WTC11 (cell line): ENCODE results near the gene TRIM5. TPM values are rescaled to one million over a fixed set of nuclear protein-coding genes. Genes with fewer than 3 reads are reported as not detected.

ENCODE experiments used
- ATAC-seq: fragments of 200-7000 bp; cut with Tn5 transposase; 2 replicates; pipeline ENCODE4 v1.10.0; 2021; ENCODE audit warnings: mild to moderate bottlenecking, moderate library complexity
- CTCF ChIA-PET: fragments of 300-600 bp; sonication (Branson Sonifier 250); formaldehyde crosslinking; loops from one replicate; lab custom pipeline; 2021; ENCODE audit warnings: antibody characterized with exemption; lab: Charles Lee
- POLR2A ChIA-PET: fragments of 350-600 bp; sonication (Branson Sonifier 250); formaldehyde crosslinking; loops from one replicate; lab custom pipeline; 2021; ENCODE audit warnings: antibody characterized with exemption; lab: Charles Lee
- DNase-seq: peaks from one replicate; pipeline ENCODE4 v3.0.0; 2021; ENCODE audit warnings: low spot score
- H3K27ac Mint-ChIP-seq: 2 replicates; pipeline ENCODE4 v1.8.0; 2021; ENCODE audit warnings: mixed read lengths
- H3K27me3 Mint-ChIP-seq: 2 replicates; pipeline ENCODE4 v1.8.0; 2021; ENCODE audit warnings: low read depth, mild to moderate bottlenecking, moderate library complexity, mixed read lengths
- H3K36me3 Mint-ChIP-seq: 2 replicates; pipeline ENCODE4 v1.8.0; 2021; ENCODE audit warnings: mixed read lengths
- H3K4me1 Mint-ChIP-seq: 2 replicates; pipeline ENCODE4 v1.8.0; 2022; ENCODE audit warnings: mixed read lengths
- H3K4me3 Mint-ChIP-seq: 2 replicates; pipeline ENCODE4 v1.8.0; 2021; ENCODE audit warnings: mild to moderate bottlenecking, moderate library complexity, mixed read lengths
- H3K9me3 Mint-ChIP-seq: 2 replicates; pipeline ENCODE4 v1.8.0; 2021; ENCODE audit warnings: mixed read lengths
- ARID4B ChIP-seq: sonication (generic); formaldehyde crosslinking; IDR thresholded peaks from 2 replicates; pipeline ENCODE4 v1.8.0; 2023; ENCODE audit warnings: missing genetic modification reagents, mild to moderate bottlenecking, borderline replicate concordance
- CREB1 ChIP-seq: sonication (generic); formaldehyde crosslinking; IDR thresholded peaks from 2 replicates; pipeline ENCODE4 v1.8.0; 2023; ENCODE audit warnings: mild to moderate bottlenecking, missing genetic modification reagents
- CREM ChIP-seq: sonication (generic); formaldehyde crosslinking; IDR thresholded peaks from 2 replicates; pipeline ENCODE4 v1.8.1; 2022; ENCODE audit warnings: mild to moderate bottlenecking, missing genetic modification reagents, moderate library complexity
- EMX1 ChIP-seq: fragments of 250-450 bp; sonication (Bioruptor Pico); IDR thresholded peaks from 2 replicates; pipeline ENCODE4 v1.8.0; 2021; ENCODE audit warnings: mild to moderate bottlenecking
- FOXJ3 ChIP-seq: sonication (generic); formaldehyde crosslinking; IDR thresholded peaks from 2 replicates; pipeline ENCODE4 v1.9.0; 2021; ENCODE audit warnings: missing genetic modification reagents, mild to moderate bottlenecking, borderline replicate concordance
- FOXP1 ChIP-seq: sonication (generic); formaldehyde crosslinking; IDR thresholded peaks from 2 replicates; pipeline ENCODE4 v1.8.0; 2022; ENCODE audit warnings: missing genetic modification reagents, mild to moderate bottlenecking, moderate library complexity, borderline replicate concordance
- NFE2L1 ChIP-seq: sonication (generic); formaldehyde crosslinking; IDR thresholded peaks from 2 replicates; pipeline ENCODE4 v1.8.1; 2023; ENCODE audit warnings: missing genetic modification reagents
- PRRX2 ChIP-seq: fragments of 250-450 bp; sonication (Bioruptor Pico); IDR thresholded peaks from 2 replicates; pipeline ENCODE4 v1.8.0; 2021; ENCODE audit warnings: mild to moderate bottlenecking
- RORB ChIP-seq: fragments of 250-450 bp; sonication (Bioruptor Pico); IDR thresholded peaks from 2 replicates; pipeline ENCODE4 v1.9.0; 2021; ENCODE audit warnings: mild to moderate bottlenecking
- SMAD3 ChIP-seq: sonication (generic); formaldehyde crosslinking; IDR thresholded peaks from 2 replicates; pipeline ENCODE4 v1.8.0; 2022; ENCODE audit warnings: missing genetic modification reagents, mild to moderate bottlenecking, borderline replicate concordance
- SP1 ChIP-seq: sonication (generic); formaldehyde crosslinking; conservative IDR thresholded peaks from 2 replicates; pipeline ENCODE4 v1.8.1; 2022; ENCODE audit warnings: missing genetic modification reagents
- STAT6 ChIP-seq: sonication (generic); formaldehyde crosslinking; conservative IDR thresholded peaks from 2 replicates; pipeline ENCODE4 v1.8.1; 2023; ENCODE audit warnings: mild to moderate bottlenecking, low read depth, missing genetic modification reagents, moderate library complexity
- TP53 ChIP-seq: sonication (generic); formaldehyde crosslinking; IDR thresholded peaks from 2 replicates; pipeline ENCODE4 v1.8.1; 2023; ENCODE audit warnings: mild to moderate bottlenecking, missing genetic modification reagents
- ZNF121 ChIP-seq: sonication (generic); formaldehyde crosslinking; IDR thresholded peaks from 2 replicates; pipeline ENCODE4 v1.8.0; 2023; ENCODE audit warnings: missing genetic modification reagents
- ZNF138 ChIP-seq: sonication (generic); formaldehyde crosslinking; conservative IDR thresholded peaks from 2 replicates; pipeline ENCODE4 v1.8.1; 2022; ENCODE audit warnings: mild to moderate bottlenecking, moderate library complexity, missing genetic modification reagents
- ZNF416 ChIP-seq: fragments of 250-450 bp; sonication (Bioruptor Pico); IDR thresholded peaks from 2 replicates; pipeline ENCODE4 v1.9.0; 2021; ENCODE audit warnings: mild to moderate bottlenecking, inconsistent platforms
- ZNF423 ChIP-seq: fragments of 250-450 bp; sonication (Bioruptor Pico); IDR thresholded peaks from 2 replicates; pipeline ENCODE4 v2.1.2; 2022; ENCODE audit warnings: mild to moderate bottlenecking, moderate library complexity
- ZNF425 ChIP-seq: fragments of 250-450 bp; sonication (Bioruptor Pico); conservative IDR thresholded peaks from 2 replicates; pipeline ENCODE4 v1.9.0; 2021; ENCODE audit warnings: mild to moderate bottlenecking
- total RNA-seq: library from RNA; stranded (reverse); gene quantifications from 3 replicates; pipeline ENCODE4 v1.2.3, GENCODE V29; 2021
- TF ChIP-seq, protein P1 (sequence below): sonication (generic); formaldehyde crosslinking; IDR thresholded peaks from 2 replicates; pipeline ENCODE4 v1.8.0; 2022; ENCODE audit warnings: mild to moderate bottlenecking, missing genetic modification reagents
- TF ChIP-seq, protein P2 (sequence below): sonication (generic); formaldehyde crosslinking; IDR thresholded peaks from 2 replicates; pipeline ENCODE4 v1.8.1; 2022; ENCODE audit warnings: mild to moderate bottlenecking, missing genetic modification reagents, moderate library complexity, borderline replicate concordance
- TF ChIP-seq, protein P3 (sequence below): sonication (generic); formaldehyde crosslinking; IDR thresholded peaks from 2 replicates; pipeline ENCODE4 v1.8.1; 2022; ENCODE audit warnings: missing genetic modification reagents, borderline replicate concordance
- TF ChIP-seq, protein P4 (sequence below): sonication (generic); formaldehyde crosslinking; IDR thresholded peaks from 2 replicates; pipeline ENCODE4 v1.8.0; 2023; ENCODE audit warnings: mild to moderate bottlenecking, missing genetic modification reagents

TRIM5 gene
- total RNA-seq, 1 experiment from 2014 or later = 31.8 TPM

- peaks cover 52% of the 10 kb centered on the region for H3K4me1 Mint-ChIP-seq
- TF ChIP-seq STAT6 (CRISPR knock-in tag) (no peak), SP1 (CRISPR knock-in tag) (no peak), ZNF138 (CRISPR knock-in tag) (no peak), EMX1 (CRISPR knock-in tag) (no peak), ZNF423 (CRISPR knock-in tag) (no peak), TP53 (CRISPR knock-in tag) (no peak), ZNF121 (no peak), ZNF425 (CRISPR knock-in tag) (no peak), ARID4B (no peak), FOXJ3 (CRISPR knock-in tag) (no peak), CREM (CRISPR knock-in tag) (no peak), SMAD3 (no peak), ZNF416 (no peak), FOXP1 (no peak)
- TF ChIP-seq, protein P1, sequence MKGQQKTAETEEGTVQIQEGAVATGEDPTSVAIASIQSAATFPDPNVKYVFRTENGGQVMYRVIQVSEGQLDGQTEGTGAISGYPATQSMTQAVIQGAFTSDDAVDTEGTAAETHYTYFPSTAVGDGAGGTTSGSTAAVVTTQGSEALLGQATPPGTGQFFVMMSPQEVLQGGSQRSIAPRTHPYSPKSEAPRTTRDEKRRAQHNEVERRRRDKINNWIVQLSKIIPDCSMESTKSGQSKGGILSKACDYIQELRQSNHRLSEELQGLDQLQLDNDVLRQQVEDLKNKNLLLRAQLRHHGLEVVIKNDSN = no peak
- H3K9me3 Mint-ChIP-seq = peaks cover 10% of the 10 kb centered on the region
- CTCF ChIA-PET = no interaction called here
- peaks cover 14% of the 10 kb centered on the region for H3K36me3 Mint-ChIP-seq
- peak overlapping the region; percentile 75 for H3K4me3 Mint-ChIP-seq
- ATAC-seq = no peak
- H3K27ac Mint-ChIP-seq = peak overlapping the region; percentile 99
- POLR2A ChIA-PET = no interaction called here
- DNase-seq = no peak
- H3K27me3 Mint-ChIP-seq = no peaks in the 10 kb centered on the region
These were observed 5.9 kb upstream of the TRIM5 start for GRCh38 chr11:5690736-5691135.

DNA sequence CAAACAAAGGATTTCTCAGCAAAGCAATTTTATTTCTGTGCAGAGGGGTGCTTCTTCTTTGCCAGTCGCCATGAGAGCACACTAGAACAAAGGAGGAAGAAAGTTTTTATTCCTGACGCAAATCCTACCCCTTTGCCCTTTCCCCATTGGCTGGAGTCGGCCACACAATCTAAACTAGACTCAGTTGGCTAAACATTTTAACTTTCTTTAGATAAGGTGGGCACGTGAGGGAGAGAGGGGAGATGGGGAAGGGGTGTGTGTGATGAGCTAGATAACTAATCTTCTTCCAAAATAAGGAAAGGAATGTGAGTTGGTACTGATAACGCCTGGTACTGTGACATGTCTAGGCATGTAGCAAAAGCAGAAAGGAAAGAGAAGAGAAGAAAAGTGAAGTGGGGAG, 5.3 kb upstream of the TRIM5 start:
- peaks cover 11% of the 10 kb centered on the region for H3K36me3 Mint-ChIP-seq
- H3K4me3 Mint-ChIP-seq = peak overlapping the region; percentile 75
- ChIA-PET CTCF (interaction anchor here (1.3 to 1.5 kb wide), 3 partner anchors 90 to 214 kb away, joined by 3 to 4 read pairs (median 3); no protein-coding TSS in a partner anchor), POLR2A (no interaction called here)
- no peaks in the 10 kb centered on the region for H3K27me3 Mint-ChIP-seq
- peaks cover 10% of the 10 kb centered on the region for H3K9me3 Mint-ChIP-seq
- DNase-seq = no peak
- ATAC-seq = no peak
- no peak for TF ChIP-seq NFE2L1 (CRISPR knock-in tag)
- TF ChIP-seq, protein P2, sequence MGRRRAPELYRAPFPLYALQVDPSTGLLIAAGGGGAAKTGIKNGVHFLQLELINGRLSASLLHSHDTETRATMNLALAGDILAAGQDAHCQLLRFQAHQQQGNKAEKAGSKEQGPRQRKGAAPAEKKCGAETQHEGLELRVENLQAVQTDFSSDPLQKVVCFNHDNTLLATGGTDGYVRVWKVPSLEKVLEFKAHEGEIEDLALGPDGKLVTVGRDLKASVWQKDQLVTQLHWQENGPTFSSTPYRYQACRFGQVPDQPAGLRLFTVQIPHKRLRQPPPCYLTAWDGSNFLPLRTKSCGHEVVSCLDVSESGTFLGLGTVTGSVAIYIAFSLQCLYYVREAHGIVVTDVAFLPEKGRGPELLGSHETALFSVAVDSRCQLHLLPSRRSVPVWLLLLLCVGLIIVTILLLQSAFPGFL (CRISPR knock-in tag) = no peak
- TF ChIP-seq SMAD3 = no peak
- TF ChIP-seq ZNF416 = no peak
- no peak for TF ChIP-seq CREB1 (CRISPR knock-in tag)
- no peak for TF ChIP-seq PRRX2
- TF ChIP-seq, protein P3, sequence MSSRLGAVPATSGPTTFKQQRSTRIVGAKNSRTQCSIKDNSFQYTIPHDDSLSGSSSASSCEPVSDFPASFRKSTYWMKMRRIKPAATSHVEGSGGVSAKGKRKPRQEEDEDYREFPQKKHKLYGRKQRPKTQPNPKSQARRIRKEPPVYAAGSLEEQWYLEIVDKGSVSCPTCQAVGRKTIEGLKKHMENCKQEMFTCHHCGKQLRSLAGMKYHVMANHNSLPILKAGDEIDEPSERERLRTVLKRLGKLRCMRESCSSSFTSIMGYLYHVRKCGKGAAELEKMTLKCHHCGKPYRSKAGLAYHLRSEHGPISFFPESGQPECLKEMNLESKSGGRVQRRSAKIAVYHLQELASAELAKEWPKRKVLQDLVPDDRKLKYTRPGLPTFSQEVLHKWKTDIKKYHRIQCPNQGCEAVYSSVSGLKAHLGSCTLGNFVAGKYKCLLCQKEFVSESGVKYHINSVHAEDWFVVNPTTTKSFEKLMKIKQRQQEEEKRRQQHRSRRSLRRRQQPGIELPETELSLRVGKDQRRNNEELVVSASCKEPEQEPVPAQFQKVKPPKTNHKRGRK (CRISPR knock-in tag) = no peak
- TF ChIP-seq RORB = no peak
- TF ChIP-seq, protein P4, sequence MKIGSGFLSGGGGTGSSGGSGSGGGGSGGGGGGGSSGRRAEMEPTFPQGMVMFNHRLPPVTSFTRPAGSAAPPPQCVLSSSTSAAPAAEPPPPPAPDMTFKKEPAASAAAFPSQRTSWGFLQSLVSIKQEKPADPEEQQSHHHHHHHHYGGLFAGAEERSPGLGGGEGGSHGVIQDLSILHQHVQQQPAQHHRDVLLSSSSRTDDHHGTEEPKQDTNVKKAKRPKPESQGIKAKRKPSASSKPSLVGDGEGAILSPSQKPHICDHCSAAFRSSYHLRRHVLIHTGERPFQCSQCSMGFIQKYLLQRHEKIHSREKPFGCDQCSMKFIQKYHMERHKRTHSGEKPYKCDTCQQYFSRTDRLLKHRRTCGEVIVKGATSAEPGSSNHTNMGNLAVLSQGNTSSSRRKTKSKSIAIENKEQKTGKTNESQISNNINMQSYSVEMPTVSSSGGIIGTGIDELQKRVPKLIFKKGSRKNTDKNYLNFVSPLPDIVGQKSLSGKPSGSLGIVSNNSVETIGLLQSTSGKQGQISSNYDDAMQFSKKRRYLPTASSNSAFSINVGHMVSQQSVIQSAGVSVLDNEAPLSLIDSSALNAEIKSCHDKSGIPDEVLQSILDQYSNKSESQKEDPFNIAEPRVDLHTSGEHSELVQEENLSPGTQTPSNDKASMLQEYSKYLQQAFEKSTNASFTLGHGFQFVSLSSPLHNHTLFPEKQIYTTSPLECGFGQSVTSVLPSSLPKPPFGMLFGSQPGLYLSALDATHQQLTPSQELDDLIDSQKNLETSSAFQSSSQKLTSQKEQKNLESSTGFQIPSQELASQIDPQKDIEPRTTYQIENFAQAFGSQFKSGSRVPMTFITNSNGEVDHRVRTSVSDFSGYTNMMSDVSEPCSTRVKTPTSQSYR (CRISPR knock-in tag) = no peak
- peak overlapping the region; percentile 99 for H3K27ac Mint-ChIP-seq
- H3K4me1 Mint-ChIP-seq = peaks cover 48% of the 10 kb centered on the region
